Jurkat, Clone E6-1 (cell line): ENCODE results near the gene UBQLN4.
"Not testable (repeated sequence)": the region's sequence is repeated elsewhere in the genome, so short reads cannot be mapped to it uniquely, and the experiment has no call there.

ENCODE experiments used
- DNase-seq: peaks from one replicate; pipeline ENCODE4 v3.0.0-alpha.2; 2011; ENCODE audit warnings: low read depth, low spot score
- H3K4me3 ChIP-seq: 2 replicates; pipeline ENCODE4 v1.5.1; 2011; ENCODE audit warnings: mild to moderate bottlenecking, low read length, control low read depth, moderate library complexity

Gene UBQLN4

DNA sequence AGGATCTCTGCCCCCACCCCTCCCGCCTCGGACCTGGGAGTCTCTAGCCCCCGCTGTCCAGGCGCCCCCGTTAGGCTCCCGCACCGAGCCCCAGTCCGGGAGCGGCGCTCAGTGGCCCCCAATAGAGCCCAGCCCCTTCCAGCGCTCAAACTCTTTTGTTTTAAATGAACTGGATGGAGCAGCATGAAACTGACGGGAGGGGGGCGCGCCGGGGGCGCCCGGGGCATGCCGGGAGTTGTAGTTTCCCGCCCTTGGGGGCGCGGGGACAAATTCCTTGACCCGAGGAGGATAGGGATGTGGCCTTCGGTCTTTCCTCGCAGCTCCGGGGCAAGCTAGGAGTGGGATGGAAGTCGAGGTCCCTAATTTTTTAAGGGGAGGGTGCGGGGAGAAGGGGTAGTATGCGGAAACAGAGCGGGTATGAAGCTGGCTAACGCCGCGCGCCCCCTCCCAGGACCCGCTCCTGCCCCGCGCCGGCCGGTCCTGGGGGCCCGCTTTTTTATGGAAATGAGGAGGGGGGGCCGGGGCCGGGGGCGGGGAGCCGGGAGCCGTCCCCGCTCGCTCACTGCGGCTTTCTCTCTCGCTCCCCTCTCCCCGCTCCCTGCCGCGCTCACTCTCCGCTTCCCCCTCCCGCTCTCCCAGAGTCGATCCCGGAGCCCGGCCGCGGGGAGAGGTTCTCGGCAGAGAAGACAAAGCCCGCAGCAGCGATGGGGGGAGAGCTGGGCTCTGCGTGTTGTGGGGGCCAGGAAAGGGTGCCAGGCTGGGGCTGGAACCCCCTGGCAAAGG lies 28.9 kb upstream of the UBQLN4 start, which contains the start of gene MEX3A:
TSS of gene MEX3A (minus strand) at position 157 of the 783 bp plus-strand sequence. CDS start 467 bp downstream, outside the sequence.
- peak; percentile 54 for DNase-seq
- peak within 1 kb of the TSS; percentile 77 for H3K4me3 ChIP-seq

GRCh38 chr1:156081917-156082308 lies 28.3 kb upstream of the UBQLN4 start:
- DNase-seq = no peak
- peak overlapping the region; percentile 77 for H3K4me3 ChIP-seq

DNA sequence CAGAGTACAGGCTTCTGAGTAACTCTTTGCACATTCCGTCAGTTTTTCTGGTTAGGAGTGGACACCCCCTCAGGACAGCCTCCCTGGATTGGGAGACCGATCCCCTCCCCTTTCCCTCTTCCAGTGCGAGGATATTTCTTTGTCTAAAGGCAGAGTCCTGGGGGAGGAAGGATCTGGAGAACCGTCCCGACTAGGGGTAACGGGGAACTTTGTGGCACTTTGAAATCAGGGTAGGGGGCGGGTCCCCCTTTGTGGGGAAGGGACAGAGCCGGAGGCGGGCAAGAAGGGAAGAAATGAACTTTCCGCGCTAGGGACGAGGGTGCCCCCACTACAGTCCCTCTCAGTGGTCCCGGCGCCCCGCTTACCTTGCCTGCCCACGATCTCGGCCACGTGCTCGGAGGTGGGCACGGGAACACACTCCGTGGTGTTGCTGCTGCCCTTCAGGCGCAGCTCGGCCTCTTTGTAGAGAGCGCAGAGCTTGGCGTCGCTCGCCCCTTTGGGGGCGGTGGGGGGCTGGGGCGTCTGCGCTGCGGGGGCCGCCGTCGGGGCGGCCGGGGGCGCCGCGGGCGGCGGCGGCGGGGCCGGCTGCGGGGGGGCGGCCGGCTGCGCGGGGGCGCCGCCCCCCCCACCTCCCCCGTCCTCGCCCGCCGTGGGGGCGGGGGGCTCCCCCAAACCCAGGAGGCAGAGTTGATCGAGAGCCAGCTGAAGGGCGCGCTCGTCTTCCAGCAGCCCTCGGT lies 27.8 kb upstream of the UBQLN4 start:
- DNase-seq = no peak
- peak overlapping the region; percentile 77 for H3K4me3 ChIP-seq

- H3K4me3 ChIP-seq = peak overlapping the region; percentile 77
- no peak for DNase-seq
These were observed 27.2 kb upstream of the UBQLN4 start for GRCh38 chr1:156080863-156081179.

DNA sequence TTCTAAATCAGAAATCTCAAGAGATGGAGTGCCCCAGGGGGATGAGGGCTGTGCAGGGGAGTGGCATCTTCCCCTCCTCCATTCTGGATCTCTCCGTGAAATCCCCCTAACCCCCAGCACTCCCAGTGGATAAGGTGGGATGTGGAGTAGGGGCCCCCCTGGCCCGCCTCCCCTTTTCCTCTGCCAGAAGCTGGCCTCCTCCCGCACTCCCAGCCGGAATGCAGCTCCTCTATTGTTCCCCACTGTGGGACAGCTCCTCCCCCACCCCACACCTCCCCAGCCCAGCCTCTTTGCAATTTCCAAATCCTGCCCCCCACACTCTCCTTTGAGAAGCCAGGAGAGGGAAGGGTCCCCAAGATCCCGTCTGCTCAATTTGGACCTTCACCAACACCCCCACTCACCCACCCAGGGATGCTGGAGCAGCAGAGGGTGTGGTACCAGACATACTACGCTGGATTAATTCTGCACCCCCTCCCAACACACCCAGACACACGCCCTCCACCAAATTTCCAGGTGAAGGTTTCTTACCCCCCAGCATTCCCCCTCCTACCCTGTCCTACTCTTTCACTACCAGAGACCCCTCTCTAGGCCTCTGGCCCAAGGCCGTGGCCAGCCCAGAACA lies 26.8 kb upstream of the UBQLN4 start:
- no peak for DNase-seq
- peak overlapping the region; percentile 77 for H3K4me3 ChIP-seq

DNA sequence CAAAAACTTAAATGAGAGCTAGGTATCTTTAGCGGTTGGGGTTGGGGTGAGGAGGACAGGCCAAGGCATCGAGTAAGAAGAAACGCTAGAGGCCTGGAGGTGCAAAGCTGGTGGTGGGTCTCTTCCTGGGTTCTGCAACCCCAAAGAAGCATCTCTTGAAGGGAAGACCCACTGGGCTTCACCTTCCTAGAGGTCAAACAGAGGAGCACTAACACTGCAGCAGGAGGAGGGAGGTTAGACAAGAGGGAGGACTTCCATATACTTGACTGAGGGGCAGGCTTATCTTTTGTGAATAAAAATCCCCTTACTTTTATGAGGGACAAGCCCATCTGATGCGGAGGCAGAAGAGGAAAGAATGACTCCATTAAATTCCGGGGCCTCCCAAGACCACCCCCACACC lies 26.2 kb upstream of the UBQLN4 start:
- H3K4me3 ChIP-seq = no peak overlapping the region
- no peak for DNase-seq

- no peak overlapping the region for H3K4me3 ChIP-seq
- DNase-seq = no peak
These were observed 25.1 kb upstream of the UBQLN4 start for GRCh38 chr1:156078728-156079127.

DNA sequence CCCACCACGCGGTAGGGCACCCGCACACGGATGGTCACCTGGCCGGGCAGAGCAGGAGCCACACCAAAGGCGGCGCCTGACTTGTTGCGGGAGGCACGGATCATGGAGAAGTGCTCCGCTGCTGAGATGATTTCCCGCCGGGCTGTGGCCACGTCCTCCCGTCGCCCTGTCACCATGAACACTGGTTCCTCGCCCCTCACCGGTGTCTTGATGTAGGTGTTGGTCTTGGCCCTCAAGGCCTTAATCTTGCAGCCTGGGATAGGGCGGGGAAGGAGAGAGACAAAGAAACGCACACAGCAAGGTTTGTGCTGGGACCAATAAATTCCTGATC lies 23.8 kb upstream of the UBQLN4 start:
- no peak for DNase-seq
- H3K4me3 ChIP-seq = no peak overlapping the region

DNA sequence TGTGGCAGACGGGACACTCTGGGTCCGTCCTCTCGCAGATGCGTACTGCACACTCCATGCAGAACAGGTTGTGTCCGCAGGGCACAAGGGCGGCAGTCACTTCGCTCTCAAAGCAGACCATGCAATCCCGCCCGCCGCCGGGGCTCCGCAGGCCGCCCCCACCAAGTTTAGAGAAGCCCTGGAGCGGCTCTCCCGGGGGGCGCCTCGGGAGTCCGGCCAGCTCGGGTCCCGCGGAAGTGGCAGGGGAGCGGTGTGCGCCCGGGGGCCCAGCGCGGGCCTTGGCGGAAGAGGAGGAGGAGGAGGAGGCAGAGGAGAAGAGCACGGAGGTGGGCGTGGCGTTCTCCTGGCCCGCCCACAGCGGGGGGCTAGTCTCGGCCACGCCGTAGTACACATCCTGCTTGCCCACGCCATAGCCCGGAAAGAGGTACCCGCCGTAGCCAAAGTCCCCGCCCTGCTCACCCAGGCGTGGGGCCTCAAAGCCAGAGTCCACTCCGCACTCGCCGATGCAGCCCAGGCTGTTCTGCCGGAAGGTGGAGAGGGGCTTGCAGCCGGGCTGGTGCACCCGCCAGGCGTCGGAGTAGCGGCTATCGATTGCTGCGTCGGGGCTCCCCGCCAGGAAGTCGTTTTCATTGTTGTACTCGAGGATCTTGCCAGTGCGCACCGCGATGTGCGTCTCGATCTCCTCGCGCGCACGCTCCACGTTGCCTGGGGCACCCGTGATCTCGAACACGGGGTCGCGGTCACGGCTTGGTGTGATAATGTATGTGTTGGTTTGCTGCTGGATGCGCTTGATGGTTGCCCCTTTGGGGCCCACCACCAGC lies 23.2 kb upstream of the UBQLN4 start:
- no peak for DNase-seq
- no peak overlapping the region for H3K4me3 ChIP-seq

DNA sequence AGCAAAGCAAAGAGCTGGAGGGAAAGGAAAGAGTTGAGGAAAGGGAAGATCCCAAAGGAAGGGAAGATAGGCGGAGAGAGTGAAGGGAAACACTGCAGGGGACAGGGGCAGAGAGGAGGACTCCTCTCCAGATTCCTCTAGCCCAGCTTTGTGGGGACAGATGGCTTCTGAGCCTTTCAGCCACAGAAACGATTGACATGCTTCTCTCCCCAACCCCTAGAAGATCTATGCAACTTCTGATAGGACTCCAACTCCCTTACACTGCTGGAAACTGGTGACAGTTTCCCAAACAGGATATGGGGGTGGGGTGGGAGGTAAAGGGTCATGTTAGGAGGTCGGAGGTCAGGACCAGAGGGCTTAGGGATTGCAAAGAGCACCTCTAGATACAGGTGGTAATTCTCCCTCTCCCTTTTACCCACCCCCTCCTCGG lies 22.2 kb upstream of the UBQLN4 start:
- DNase-seq = no peak
- no peak overlapping the region for H3K4me3 ChIP-seq

DNA sequence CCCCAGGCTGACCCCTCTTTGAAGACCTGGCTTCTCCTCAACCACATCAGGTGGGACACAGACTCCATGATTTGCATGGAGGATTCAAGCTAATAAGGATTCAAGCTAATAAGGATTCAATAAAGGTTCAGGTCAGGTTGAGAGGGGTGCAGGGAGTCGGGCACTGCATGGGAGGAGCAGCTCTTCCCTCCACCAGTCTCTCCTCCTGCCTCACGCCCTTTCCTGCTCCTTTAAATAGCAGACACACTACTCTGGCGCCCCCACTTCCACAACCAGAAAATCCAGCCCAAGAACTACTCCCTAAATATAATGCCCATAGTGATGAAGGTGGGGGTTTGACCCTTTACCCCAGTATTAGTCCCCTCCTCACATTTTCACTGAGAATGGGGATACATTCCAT lies 21.6 kb upstream of the UBQLN4 start:
- no peak for DNase-seq

DNA sequence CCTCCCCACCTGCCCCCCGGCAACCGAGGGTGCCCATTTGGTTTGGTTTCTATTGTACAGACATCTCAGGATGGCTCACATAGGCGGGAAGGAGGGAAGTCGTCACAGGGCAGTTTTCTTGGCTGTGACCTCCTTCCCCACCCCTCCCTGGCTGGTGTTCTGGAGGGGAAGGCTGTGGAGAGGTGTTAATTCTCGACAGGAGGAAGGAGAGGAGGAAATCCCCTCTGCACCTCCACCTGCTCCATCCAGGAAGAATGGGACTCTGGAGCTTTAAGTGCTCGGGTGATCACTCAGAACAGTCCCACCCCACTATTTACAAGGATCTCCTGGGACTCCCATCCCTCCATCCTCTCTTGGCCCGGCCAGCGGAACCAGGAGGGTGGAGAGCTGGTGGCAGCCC lies 21.1 kb upstream of the UBQLN4 start:
- H3K4me3 ChIP-seq = no peak overlapping the region
- DNase-seq = no peak

More for the DNA sequence above, 21.6 kb upstream of the UBQLN4 start:
- H3K4me3 ChIP-seq = no peak overlapping the region

DNA sequence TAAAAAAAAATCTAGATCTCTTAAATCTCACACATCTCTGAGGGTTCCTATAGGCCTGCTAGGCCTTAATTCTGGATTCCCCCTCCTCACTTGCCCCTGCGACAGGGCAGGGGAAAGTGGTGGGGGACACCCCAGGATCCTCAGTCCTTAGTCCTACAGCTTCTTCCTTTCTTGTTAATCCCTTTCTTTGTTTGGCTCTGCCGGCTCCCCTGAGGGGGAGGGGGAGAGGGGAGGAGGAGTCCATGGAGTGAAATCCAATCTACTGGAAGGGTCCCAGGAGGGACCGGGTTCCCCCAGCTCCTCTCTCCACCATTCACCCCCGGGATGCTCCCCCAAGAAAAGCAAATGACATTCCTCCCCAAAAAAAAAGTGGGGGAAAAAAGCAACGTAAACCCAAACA lies 20.1 kb upstream of the UBQLN4 start:
- no peak for DNase-seq

GRCh38 chr1:156073110-156073687 lies 19.6 kb upstream of the UBQLN4 start:
- no peak for DNase-seq
- H3K4me3 ChIP-seq = no peak overlapping the region

More for the DNA sequence above, 20.1 kb upstream of the UBQLN4 start:
- H3K4me3 ChIP-seq = no peak overlapping the region

GRCh38 chr1:156072251-156072650 lies 18.7 kb upstream of the UBQLN4 start:
- no peak overlapping the region for H3K4me3 ChIP-seq
- no peak for DNase-seq

GRCh38 chr1:156071332-156071816 lies 17.8 kb upstream of the UBQLN4 start:
- DNase-seq, H3K4me3 ChIP-seq: not testable (repeated sequence)

DNA sequence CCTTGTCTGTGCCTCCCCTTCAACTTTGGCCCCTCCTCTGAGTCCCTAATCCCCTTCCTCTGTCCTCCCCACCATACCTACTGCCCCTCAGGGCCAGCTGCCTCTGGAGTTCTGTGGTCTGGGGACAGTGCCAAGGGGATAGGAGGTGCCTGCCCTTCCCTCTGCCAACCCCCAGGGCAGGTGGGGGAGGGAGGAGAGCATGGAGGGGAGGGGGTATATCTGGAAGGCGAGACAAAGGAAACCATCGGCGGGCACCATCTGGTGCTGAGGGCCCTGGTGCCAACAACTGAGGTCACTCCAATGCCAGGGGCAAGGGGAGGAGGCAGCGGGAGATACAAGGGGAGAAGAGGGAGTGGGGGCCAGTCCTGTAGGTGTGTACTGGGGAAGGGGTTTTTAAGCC lies 16.9 kb upstream of the UBQLN4 start:
- H3K4me3 ChIP-seq = no peak overlapping the region
- no peak for DNase-seq

GRCh38 chr1:156069490-156070455 lies 16.2 kb upstream of the UBQLN4 start:
- DNase-seq = no peak
- H3K4me3 ChIP-seq = no peak overlapping the region
